ENCODE results near the gene SMARCD2.

DNA sequence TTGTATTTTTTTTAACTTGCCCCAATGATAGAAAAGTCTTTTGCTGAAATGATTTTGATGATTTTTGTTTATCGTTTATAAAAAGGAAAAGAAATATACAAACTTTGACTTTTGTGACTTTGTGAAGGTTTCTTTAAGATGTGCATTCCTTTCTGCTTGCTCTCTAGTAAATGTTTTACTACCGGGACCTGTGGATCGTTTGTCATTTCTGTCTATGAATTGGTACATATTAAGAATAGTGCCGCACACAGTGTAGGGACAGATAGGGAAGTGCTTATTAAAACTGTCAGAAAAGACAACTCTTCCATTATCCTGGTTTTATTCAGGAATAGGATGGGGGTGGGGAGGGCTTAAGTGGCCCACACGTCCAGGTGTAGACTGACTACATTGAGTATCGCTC lies 23.4 kb downstream of the SMARCD2 start:
- TF ChIP-seq, protein P1, sequence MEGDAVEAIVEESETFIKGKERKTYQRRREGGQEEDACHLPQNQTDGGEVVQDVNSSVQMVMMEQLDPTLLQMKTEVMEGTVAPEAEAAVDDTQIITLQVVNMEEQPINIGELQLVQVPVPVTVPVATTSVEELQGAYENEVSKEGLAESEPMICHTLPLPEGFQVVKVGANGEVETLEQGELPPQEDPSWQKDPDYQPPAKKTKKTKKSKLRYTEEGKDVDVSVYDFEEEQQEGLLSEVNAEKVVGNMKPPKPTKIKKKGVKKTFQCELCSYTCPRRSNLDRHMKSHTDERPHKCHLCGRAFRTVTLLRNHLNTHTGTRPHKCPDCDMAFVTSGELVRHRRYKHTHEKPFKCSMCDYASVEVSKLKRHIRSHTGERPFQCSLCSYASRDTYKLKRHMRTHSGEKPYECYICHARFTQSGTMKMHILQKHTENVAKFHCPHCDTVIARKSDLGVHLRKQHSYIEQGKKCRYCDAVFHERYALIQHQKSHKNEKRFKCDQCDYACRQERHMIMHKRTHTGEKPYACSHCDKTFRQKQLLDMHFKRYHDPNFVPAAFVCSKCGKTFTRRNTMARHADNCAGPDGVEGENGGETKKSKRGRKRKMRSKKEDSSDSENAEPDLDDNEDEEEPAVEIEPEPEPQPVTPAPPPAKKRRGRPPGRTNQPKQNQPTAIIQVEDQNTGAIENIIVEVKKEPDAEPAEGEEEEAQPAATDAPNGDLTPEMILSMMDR (IDR thresholded peaks at IDR 0.05) = no peak
- TF ChIP-seq POLR2AphosphoS5 (IDR thresholded peaks at IDR 0.05) = no peak
- no peak for TF ChIP-seq POLR2A (IDR thresholded peaks at IDR 0.05)
